HG02970 (cell line): ENCODE results near the gene KDM4B.
"Not testable (repeated sequence)": the region's sequence is repeated elsewhere in the genome, so short reads cannot be mapped to it uniquely, and the experiment has no call there.

Source experiments
- ATAC-seq: cut with Tn5 transposase; IDR thresholded peaks from one replicate; pipeline ENCODE4 v1.9.1; 2021; ENCODE audit warnings: mild to moderate bottlenecking, moderate library complexity, moderate number of reproducible peaks; ENCODE audit not compliant: unreplicated experiment, low FRiP score

The KDM4B gene

DNA sequence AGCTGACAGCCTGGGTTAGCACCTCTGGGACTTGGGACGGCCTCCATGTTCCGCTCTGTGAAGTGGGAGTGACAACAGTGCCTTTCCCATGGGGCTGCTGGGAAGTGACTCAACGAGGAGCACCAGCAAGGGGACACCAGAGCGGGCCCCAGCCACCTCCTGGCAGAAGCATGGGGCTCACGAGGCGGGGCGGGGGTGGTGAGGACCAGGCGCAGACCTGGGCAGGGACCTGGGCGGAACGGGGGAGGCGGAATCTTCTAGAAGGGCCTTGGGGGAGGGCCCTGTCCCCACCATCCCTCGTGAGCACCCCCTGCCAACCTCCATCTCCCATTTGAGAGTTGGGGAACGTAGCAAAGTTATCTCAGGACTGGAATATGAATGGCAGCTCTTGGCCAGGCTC lies 37.9 kb downstream of the KDM4B start:
- ATAC-seq: no peak

- ATAC-seq: no peak
These were observed 42.7 kb downstream of the KDM4B start for GRCh38 chr19:5011476-5012238.

DNA sequence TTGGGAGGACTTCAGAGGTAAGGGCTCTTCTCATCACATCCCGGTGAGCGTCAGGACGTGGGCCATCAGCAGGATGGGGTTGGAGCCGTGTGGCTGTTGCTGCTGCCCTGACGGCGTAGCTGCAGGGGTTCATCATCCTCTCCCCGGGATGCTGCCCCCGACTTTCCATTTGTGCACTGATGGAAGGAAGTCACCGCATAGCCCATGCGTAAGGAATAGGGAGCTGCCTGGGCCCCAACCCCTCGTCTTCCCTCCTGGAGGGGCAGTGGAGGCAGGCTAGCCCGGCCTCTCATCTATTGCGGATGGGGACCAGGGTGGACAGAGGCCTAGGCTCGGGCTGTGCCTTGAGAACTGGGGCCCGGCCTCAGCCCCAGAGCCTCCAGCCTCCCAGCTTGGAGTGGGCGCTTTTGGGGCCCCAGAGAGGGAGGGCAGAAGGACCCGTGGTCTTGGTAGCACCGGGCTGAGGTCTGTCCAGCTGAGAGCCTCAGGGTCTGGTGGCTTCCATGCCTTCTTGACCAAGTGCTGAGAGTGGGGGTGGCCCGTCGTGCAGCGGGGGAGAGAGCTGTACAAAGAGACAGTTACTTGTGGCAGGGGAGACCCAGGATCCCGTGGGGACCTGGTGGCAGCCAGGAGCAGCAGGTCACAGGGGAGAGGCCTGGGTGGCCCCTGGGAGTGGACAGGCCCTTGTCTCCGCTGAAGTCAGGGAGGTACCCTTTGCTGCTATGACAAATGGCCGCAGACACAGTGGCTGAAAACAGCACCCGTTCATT lies 44.0 kb downstream of the KDM4B start:
- ATAC-seq: no peak

GRCh38 chr19:5013761-5014160 lies 44.8 kb downstream of the KDM4B start:
- no peak for ATAC-seq

DNA sequence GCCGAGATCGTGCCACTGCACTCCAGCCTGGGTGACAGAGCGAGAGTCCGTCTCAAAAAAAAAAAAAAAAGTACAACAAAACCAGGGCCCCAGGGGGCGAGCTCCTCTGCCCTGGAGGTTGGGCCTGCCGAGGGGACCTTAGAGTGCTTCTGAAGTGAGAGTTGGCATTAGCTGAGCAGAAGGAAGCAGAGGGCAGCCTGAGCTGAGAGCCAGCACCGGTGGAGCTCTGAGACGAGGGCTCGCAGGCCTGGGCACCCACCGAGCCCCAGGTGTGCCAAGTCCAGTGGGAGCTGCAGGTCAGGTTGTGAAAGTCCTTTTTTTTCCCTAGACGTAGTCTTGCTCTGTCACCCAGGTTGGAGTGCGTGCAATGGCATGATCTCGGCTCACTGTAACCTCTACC lies 46.0 kb downstream of the KDM4B start:
- ATAC-seq: no peak

DNA sequence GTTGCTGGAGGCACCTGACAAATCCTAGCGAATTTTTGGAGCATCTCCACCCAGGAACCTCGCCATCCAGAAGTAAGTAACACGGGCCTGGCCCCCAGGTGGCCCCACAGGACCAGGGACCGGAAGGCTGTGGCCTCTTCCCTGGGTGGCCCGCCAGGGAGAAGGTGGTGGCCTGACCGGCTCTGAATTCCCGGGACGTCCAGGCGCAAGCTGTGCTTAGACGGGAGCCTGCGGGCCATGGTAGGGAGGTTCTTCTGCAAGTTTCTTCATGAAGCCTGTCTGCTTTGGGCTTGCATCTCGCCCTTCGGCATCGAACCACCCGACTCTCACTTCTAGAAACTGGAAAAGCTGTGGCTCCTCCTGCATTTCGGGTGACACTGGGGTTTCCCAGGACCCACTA lies 47.4 kb downstream of the KDM4B start:
- ATAC-seq: no peak

- no peak for ATAC-seq
These were observed 47.9 kb downstream of the KDM4B start for GRCh38 chr19:5016781-5017180.

DNA sequence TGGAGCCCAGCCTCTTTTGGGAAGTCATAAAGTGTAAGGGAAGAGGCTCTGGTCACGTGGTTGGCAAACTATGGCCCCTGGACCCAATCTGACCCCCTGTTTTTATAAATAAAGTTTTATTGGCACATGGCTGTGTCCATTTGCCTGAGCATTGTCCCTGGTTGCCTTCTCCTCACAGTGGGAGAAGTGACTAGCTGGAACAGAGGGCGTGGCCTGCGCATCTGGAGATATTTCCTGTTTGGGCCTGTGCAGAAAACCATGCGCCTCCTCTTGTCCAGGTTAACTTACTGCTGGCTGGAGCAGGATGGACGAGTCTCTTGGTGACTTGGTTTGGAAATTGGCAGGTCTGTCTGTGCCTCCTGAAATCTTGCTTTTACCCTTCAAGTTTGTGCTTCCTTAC lies 48.3 kb downstream of the KDM4B start:
- ATAC-seq: no peak

DNA sequence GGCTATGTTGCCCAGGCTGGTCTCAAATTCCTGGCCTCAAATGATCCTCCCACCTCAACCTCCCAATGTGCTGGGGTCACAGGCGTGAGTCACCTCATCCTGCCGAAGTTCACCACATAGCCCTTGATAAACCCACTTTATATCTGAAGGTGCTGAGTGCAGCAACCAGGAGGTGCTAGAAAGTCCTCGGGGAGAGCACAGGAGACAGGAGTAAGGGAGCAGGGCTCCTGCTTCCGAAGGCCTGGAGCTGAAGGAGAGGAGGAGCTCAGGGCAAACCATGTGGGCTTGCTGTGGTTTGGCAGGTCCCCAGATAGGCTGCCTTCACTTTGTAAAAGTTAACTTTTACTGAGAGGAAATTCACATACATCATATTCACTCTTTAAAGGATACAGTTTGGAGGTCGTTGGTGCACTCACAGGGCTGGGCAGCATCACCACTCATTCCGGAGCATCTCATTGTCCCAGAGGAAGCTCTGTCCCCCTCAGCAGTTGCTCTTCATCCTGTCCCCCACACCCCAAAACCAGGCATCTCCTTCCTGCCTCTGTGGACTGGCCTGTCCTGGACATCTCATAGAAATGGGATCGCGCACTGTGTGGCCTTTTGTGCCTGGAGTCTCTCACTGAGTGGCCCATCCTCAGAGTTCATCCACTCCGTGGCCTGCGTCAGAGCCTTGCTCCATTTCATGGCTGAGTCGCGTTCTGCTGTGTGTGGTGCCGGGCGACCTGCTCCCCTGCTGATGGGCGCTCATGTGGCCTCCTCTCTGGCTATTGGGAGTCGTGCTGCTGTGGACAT lies 49.5 kb downstream of the KDM4B start:
- no peak for ATAC-seq

- ATAC-seq: no peak
These were observed 51.5 kb downstream of the KDM4B start for GRCh38 chr19:5020368-5020767.

GRCh38 chr19:5021046-5021445 lies 52.1 kb downstream of the KDM4B start:
- no peak for ATAC-seq

GRCh38 chr19:5022066-5022860 lies 53.4 kb downstream of the KDM4B start:
- ATAC-seq: no peak

DNA sequence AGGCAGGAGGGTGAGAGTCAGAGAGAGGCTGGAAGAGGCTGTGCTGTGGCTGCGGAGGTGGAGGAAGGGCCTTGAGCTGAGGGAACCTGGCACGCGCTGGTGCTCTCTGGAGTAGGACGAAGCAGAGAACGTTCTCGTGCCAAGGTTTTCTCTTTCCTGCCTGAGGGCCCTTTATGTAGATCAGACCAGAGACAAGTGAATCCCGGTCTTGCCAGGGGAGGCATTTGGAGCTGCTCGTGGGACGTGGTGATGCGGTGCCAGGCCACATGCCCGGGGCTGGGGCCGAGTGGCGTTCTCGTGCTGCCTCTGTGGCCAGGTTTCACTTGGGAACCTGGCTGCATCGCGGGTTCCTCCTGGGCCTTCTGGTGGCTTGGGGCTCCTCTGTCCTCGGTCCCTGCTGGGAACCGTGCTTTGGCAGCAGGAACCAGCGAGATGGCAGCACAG lies 54.2 kb downstream of the KDM4B start:
- no peak for ATAC-seq

GRCh38 chr19:5024282-5024681 lies 55.4 kb downstream of the KDM4B start:
- ATAC-seq: no peak

- ATAC-seq: no peak
These were observed 56.1 kb downstream of the KDM4B start for GRCh38 chr19:5025027-5025426.

DNA sequence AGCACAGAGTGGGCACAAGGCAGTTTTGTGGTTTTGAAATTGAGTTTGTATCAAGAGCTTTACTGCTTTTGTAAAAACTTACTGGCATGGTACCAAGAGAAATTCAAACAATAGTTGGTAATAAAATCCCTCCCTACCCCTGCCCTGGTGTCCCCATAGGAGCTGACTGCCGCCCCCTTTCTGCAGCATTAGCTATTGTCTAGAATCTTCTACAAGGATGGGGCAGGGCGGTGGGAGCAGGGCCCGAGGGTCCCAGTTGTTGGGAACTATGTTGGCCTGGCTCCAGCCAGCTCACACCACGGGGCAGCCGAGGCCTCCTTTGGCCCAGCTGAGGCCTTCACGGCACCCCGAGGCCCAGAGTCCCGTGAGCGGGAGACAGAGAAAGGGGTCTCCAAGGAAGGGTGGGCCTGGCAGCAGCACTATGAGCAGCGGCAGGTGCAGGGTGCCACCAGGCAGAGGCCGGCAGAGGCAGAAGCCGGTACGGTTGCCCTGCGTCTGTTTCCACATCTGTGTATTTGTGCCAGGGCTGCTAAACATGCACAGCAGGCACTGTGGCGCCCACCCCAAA lies 57.9 kb downstream of the KDM4B start:
- no peak for ATAC-seq

DNA sequence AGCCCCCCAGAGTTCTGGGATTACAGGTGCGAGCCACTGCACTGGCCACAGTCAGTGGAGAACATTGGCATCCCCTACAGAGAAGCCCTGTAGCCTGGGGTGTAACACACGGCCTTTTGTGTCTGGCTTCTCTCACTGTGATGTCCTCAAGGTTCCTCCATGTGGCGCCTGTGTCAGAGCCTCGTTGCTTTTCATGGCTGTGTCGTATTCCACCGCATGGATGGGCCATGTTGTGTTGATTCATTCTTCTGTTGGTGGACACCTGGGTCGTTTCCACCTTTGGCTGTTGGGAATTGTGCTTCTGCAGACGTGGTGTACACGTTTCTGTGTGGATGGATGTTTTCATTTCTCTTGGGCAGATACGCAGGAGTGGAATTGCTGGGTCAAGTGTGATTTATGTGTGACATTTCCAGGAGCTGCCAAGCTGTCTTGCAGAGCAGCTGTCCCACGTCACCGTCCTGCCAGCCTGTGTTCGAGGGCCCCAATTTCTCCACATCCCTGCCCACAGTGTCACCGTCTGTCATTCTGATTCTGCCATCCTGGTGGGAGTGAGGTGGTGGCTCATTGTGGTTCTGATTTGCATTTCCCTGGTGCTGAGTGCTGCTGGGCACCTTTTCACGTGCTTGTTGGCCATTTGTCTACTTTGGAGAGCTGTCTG lies 59.4 kb downstream of the KDM4B start:
- ATAC-seq: no peak

GRCh38 chr19:5029596-5029995 lies 60.7 kb downstream of the KDM4B start:
- ATAC-seq: not testable (repeated sequence)

DNA sequence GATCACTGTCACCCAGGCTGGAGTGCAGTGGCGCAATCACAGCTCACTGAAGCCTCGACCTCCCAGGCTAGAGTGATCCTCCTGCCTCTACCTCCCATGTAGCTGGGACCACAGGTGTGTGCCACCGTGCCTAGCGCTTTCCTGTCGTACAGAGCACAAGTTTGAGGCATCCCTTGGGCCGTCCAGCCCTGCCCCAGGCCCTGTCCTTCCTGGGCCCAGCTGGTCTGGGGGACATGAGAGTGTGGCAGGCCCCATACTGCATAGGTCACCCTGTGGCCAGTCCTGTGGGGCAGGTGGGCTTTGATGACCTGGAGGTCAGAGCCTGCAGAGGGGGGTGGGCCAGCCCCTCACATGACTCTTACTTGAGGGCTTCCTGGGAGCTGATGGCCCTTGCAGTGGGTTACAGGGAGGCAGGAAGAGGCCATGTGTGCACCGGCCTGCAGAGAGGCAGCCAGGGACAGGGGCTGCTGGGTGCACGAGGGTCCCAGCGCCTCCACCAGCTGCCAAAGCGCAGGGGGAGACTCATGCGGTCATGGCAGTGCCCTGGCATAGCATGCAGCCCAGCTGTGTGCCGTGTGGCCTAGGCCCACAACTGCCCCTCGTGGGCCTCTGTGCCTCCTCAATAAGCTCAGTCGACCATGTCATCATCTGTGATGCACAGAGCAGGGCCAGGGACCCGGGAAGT lies 61.4 kb downstream of the KDM4B start:
- no peak for ATAC-seq
